K562 (cell line): ENCODE results near the gene PIH1D1. TPM values are rescaled to one million over a fixed set of nuclear protein-coding genes. Genes with fewer than 3 reads are reported as not detected.

Experiments used
- ATF7 ChIP-seq: fragments of 450-650 bp; IDR thresholded peaks from 2 replicates; pipeline ENCODE4 v1.7.1; 2014; ENCODE audit warnings: mild to moderate bottlenecking, moderate library complexity
- BCOR ChIP-seq: fragments of 450-650 bp; IDR thresholded peaks from 2 replicates; pipeline ENCODE4 v1.6.1; 2016
- CREBBP ChIP-seq: IDR thresholded peaks from one replicate; pipeline ENCODE4 v1.6.1; 2012; ENCODE audit warnings: low read depth, mild to moderate bottlenecking, control low read depth, inconsistent platforms, low read length
- EHMT2 ChIP-seq: fragments of 450-650 bp; IDR thresholded peaks from 2 replicates; pipeline ENCODE4 v1.6.1; 2018; ENCODE audit warnings: antibody characterized with exemption
- EP400 ChIP-seq: fragments of 450-650 bp; IDR thresholded peaks from 2 replicates; pipeline ENCODE4 v1.6.1; 2017; ENCODE audit warnings: antibody characterized with exemption, mild to moderate bottlenecking, moderate library complexity
- FOXA1 ChIP-seq: fragments of 450-650 bp; IDR thresholded peaks from 2 replicates; pipeline ENCODE4 v1.6.1; 2016; ENCODE audit warnings: mild to moderate bottlenecking, borderline replicate concordance
- FOXJ2 ChIP-seq: fragments of 200-800 bp; sonication (Bioruptor generic); IDR thresholded peaks from 2 replicates; pipeline ENCODE4 v1.6.1; 2016; ENCODE audit warnings: missing genetic modification characterization, missing compliant biosample characterization
- FUS ChIP-seq: fragments of 200-400 bp; formaldehyde crosslinking; optimal IDR thresholded peaks from 2 replicates; pipeline ENCODE3; 2017; ENCODE audit warnings: low read depth, low read length
- MBD1 ChIP-seq: fragments of 250-450 bp; sonication (Bioruptor Pico); IDR thresholded peaks from 2 replicates; pipeline ENCODE4 v1.8.0; 2022; ENCODE audit warnings: inconsistent platforms
- POLR2A ChIP-seq: fragments of 450-650 bp; conservative IDR thresholded peaks from 2 replicates; pipeline ENCODE4 v1.6.1; 2016
- PREB ChIP-seq: sonication (generic); formaldehyde crosslinking; IDR thresholded peaks from 2 replicates; pipeline ENCODE4 v1.8.1; 2023; ENCODE audit warnings: mild to moderate bottlenecking, missing genetic modification reagents
- SAFB2 ChIP-seq: fragments of 200-400 bp; formaldehyde crosslinking; IDR thresholded peaks from 2 replicates; pipeline ENCODE4 v1.6.1; 2018; ENCODE audit warnings: borderline replicate concordance, low read length, low read depth, moderate library complexity; ENCODE audit not compliant: severe bottlenecking
- SRSF1 ChIP-seq: fragments of 200-400 bp; formaldehyde crosslinking; IDR thresholded peaks from 2 replicates; pipeline ENCODE4 v1.6.1; 2017; ENCODE audit warnings: mild to moderate bottlenecking, low read depth, low read length, moderate library complexity
- TAF7 ChIP-seq: fragments of 450-650 bp; IDR thresholded peaks from 2 replicates; pipeline ENCODE4 v1.6.1; 2016; ENCODE audit warnings: missing genetic modification characterization, missing compliant biosample characterization
- ZBTB1 ChIP-seq: sonication (generic); formaldehyde crosslinking; IDR thresholded peaks from 2 replicates; pipeline ENCODE4 v1.8.1; 2023; ENCODE audit warnings: missing genetic modification reagents, low read depth, mild to moderate bottlenecking, borderline replicate concordance
- ZNF24 ChIP-seq: fragments of 450-650 bp; IDR thresholded peaks from 2 replicates; pipeline ENCODE4 v1.6.1; 2016
- ZNF518B ChIP-seq: fragments of 250-450 bp; sonication (Bioruptor Pico); IDR thresholded peaks from 2 replicates; pipeline ENCODE4 v1.5.0; 2021; ENCODE audit warnings: mild to moderate bottlenecking, moderate library complexity
- ZNF589 ChIP-seq: fragments of 200-800 bp; sonication (Bioruptor generic); IDR thresholded peaks from 2 replicates; pipeline ENCODE4 v1.6.1; 2016; ENCODE audit warnings: low read depth, missing genetic modification characterization, missing compliant biosample characterization
- ZNF639 ChIP-seq, 2 experiments: fragments of 200-800 bp in 1 of 2; sonication (Bioruptor generic) in 1 of 2; sonication (generic) in 1 of 2; formaldehyde crosslinking in 1 of 2; IDR thresholded peaks in 1 of 2; conservative IDR thresholded peaks in 1 of 2; 2 replicates each; pipeline versions ENCODE4 v1.5.0 to v1.6.1; 2016 to 2020; ENCODE audit warnings: missing compliant biosample characterization in 1 of 2, missing genetic modification characterization in 1 of 2, missing genetic modification reagents in 1 of 2
- ZNF644 ChIP-seq: fragments of 200-800 bp; sonication (Bioruptor generic); IDR thresholded peaks from 2 replicates; pipeline ENCODE4 v1.6.1; 2016; ENCODE audit warnings: low read depth, missing genetic modification characterization, missing compliant biosample characterization
- ZSCAN32 ChIP-seq: fragments of 450-650 bp; formaldehyde crosslinking; IDR thresholded peaks from 2 replicates; pipeline ENCODE4 v1.4.0; 2020; ENCODE audit warnings: mild to moderate bottlenecking, moderate library complexity
- polyA plus RNA-seq, 8 experiments: library from polyadenylated mRNA; depleted of rRNA in 4 of 8; stranded (reverse) in 5 of 8; unstranded in 3 of 8; fragments of >200 nt; fragmentation: Nextera tagmentation in 2 of 8; fragmentation: Illumina TruSeq in 1 of 8; extraction: Ambion mirVana in 2 of 8; extraction: Trizol in 1 of 8; gene quantifications; 2 replicates each; pipeline versions ENCODE4 v1.2.1 to v1.2.3, GENCODE V29; 2011 to 2014; ENCODE audit warnings: inconsistent platforms in 1 of 8, missing spikeins in 1 of 8
- total RNA-seq, 7 experiments: library from RNA; depleted of rRNA in 6 of 7; stranded (reverse); fragments of >200 nt in 6 of 7; fragmentation: Illumina TruSeq in 2 of 7; extraction: Trizol in 2 of 7; gene quantifications; 2 replicates each; pipeline versions ENCODE4 v1.2.1 to v1.2.3, GENCODE V29; 2011 to 2021; ENCODE audit warnings: low replicate concordance in 1 of 7

Gene PIH1D1
- total and polyA plus RNA-seq, 9 of the 15 experiments (the other 6 are each of a cell fraction or from before 2014, with no cell fraction given) = 26.5 to 224 (median 137) TPM

- TF ChIP-seq PREB = no peak
- no peak for TF ChIP-seq MBD1 (CRISPR knock-in tag)
- no peak for TF ChIP-seq ZBTB1 (CRISPR knock-in tag)
- peak; percentile 87 for TF ChIP-seq POLR2A
- TF ChIP-seq EP400 = peak; percentile 60
- no peak for TF ChIP-seq CREBBP
- peak; percentile 71; the same call in 1 of the 2 replicates for TF ChIP-seq BCOR
- TF ChIP-seq ZSCAN32 (CRISPR knock-in tag) = no peak
- peak; percentile 72; the same call in 1 of the 2 replicates for TF ChIP-seq FOXJ2 (tag)
- 0 out of 2 replicates have a peak, but pooled peaks have one; percentile 54 for TF ChIP-seq ZNF589 (CRISPR knock-in tag)
- TF ChIP-seq EHMT2 = no peak
- TF ChIP-seq FUS = no peak
- no peak for TF ChIP-seq ZNF518B
- TF ChIP-seq SAFB2 = no peak
- no peak for TF ChIP-seq ZNF644 (tag)
- TF ChIP-seq SRSF1 = no peak
- TF ChIP-seq TAF7 (tag) = peak; percentile 39; the same call in 1 of the 2 replicates
- TF ChIP-seq ZNF639 (CRISPR knock-in tag; conservative IDR thresholded peaks at IDR 0.05 in 1 of 2, IDR thresholded peaks at IDR 0.05 in 1 of 2) = 0 out of 4 replicates have a peak, but pooled peaks of 1 of the 2 experiments have one; percentile 7
- TF ChIP-seq ATF7 = peak; percentile 73; the same call in 1 of the 2 replicates
- no peak for TF ChIP-seq FOXA1
- TF ChIP-seq ZNF24 = no peak
Measured at GRCh38 chr19:49451430-49452181, at the start of gene PIH1D1 (continued).
